GM19351 (cell line): ENCODE data around the gene NUTM2E.
"Not testable (repeated sequence)": the region's sequence is repeated elsewhere in the genome, so short reads cannot be mapped to it uniquely, and the experiment has no call there.

ENCODE experiments used
- ATAC-seq: cut with Tn5 transposase; IDR thresholded peaks from one replicate; pipeline ENCODE4 v1.9.1; 2021; ENCODE audit warnings: mild to moderate bottlenecking, moderate library complexity; ENCODE audit not compliant: unreplicated experiment

NUTM2E gene

GRCh38 chr10:79862803-79863202, 36.3 kb downstream of the NUTM2E start:
- not testable (repeated sequence) for ATAC-seq

- not testable (repeated sequence) for ATAC-seq
Observed at GRCh38 chr10:79866903-79867551, 40.5 kb downstream of the NUTM2E start.

GRCh38 chr10:79868023-79868422, 41.5 kb downstream of the NUTM2E start:
- ATAC-seq: not testable (repeated sequence)

- ATAC-seq: peak; percentile 51
Observed at GRCh38 chr10:79869439-79870097, 43.0 kb downstream of the NUTM2E start.

- not testable (repeated sequence) for ATAC-seq
Observed at GRCh38 chr10:79871729-79872128, 45.2 kb downstream of the NUTM2E start.
